Upper lobe of right lung (tissue), 1 donor: ENCODE data around the gene MEP1B. TPM values are rescaled to one million over a fixed set of nuclear protein-coding genes. Genes with fewer than 3 reads are reported as not detected.

Experiments used
- ATAC-seq: fragments of 200-7000 bp; cut with Tn5 transposase; one replicate; pipeline ENCODE4 v1.9.1; 2020; ENCODE audit warnings: mild to moderate bottlenecking, moderate library complexity
- DNase-seq: peaks from one replicate; pipeline ENCODE4 v3.0.0-alpha.2; 2020
- H3K27ac ChIP-seq: fragments of 200-600 bp; one replicate; pipeline ENCODE4 v1.8.0; 2022
- H3K27me3 ChIP-seq: fragments of 200-600 bp; one replicate; pipeline ENCODE4 v1.8.0; 2022; ENCODE audit warnings: mild to moderate bottlenecking
- H3K36me3 ChIP-seq: fragments of 200-600 bp; one replicate; pipeline ENCODE4 v1.8.0; 2022
- H3K4me1 ChIP-seq: fragments of 200-600 bp; one replicate; pipeline ENCODE4 v1.8.0; 2022
- H3K4me3 ChIP-seq: fragments of 200-600 bp; one replicate; pipeline ENCODE4 v1.8.0; 2022; ENCODE audit warnings: mild to moderate bottlenecking
- H3K9me3 ChIP-seq: fragments of 200-600 bp; one replicate; pipeline ENCODE4 v1.8.0; 2022
- intact Hi-C: fragments of 100-400 bp; cut with DNase I; formaldehyde crosslinking; loops from one replicate; pipeline ENCODE4 v1.11.0; 2022
- long read RNA-seq: library from polyadenylated mRNA; unstranded; transcript quantifications from one replicate; pipeline ENCODE4 v2.0.0, GENCODE V29; 2021
- total RNA-seq: library from RNA; stranded (reverse); fragmentation: NEBNext Ultra II Directional; extraction: Animal tissue kit (Norgen Biotek cat#: 25700); gene quantifications from one replicate; pipeline ENCODE4 v1.2.1, GENCODE V29; 2021
- TF ChIP-seq, protein P1 (sequence below): fragments of 200-600 bp; IDR thresholded peaks from one replicate; pipeline ENCODE4 v1.8.0; 2022; ENCODE audit warnings: antibody characterized with exemption
- donor health status: DM: no; HTN: yes; CAD: no; lungs with severe emphysema.

MEP1B gene
- not detected for total RNA-seq
- long read RNA-seq, result 0 reads

DNA sequence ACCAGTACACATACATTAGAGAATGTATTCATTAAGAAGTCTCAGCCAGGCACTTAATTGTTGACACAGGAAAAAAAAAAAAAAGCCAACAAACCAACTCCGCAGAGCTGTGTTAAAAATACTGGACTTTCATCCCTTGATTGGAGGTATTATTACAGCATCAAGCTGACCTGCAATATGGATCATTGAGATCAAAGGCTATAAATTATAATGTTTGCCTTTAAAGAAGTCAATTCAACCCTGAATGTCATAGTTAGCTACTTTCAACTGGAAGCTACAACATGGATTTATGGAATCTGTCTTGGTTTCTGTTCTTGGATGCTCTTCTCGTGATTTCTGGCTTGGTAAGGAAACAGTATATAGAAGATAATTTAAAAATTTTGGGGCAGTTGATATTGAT is at the start of gene MEP1B:
TSS of gene MEP1B (plus strand) at position 250 of the 400 bp plus-strand sequence. CDS start at position 282, 32 bp downstream.
- no peaks in the 10 kb centered on the region for H3K27me3 ChIP-seq
- H3K27ac ChIP-seq, result no peak within 1 kb of the TSS
- no peaks in the 10 kb centered on the region for H3K4me1 ChIP-seq
- DNase-seq (no peak), ATAC-seq (no peak)
- TF ChIP-seq, protein P1, sequence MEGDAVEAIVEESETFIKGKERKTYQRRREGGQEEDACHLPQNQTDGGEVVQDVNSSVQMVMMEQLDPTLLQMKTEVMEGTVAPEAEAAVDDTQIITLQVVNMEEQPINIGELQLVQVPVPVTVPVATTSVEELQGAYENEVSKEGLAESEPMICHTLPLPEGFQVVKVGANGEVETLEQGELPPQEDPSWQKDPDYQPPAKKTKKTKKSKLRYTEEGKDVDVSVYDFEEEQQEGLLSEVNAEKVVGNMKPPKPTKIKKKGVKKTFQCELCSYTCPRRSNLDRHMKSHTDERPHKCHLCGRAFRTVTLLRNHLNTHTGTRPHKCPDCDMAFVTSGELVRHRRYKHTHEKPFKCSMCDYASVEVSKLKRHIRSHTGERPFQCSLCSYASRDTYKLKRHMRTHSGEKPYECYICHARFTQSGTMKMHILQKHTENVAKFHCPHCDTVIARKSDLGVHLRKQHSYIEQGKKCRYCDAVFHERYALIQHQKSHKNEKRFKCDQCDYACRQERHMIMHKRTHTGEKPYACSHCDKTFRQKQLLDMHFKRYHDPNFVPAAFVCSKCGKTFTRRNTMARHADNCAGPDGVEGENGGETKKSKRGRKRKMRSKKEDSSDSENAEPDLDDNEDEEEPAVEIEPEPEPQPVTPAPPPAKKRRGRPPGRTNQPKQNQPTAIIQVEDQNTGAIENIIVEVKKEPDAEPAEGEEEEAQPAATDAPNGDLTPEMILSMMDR, result no peak
- H3K4me3 ChIP-seq, result no peak within 1 kb of the TSS
- H3K36me3 ChIP-seq, result no peaks in the 10 kb centered on the region
- intact Hi-C loops, result no loop called here
- H3K9me3 ChIP-seq, result no peaks in the 10 kb centered on the region

DNA sequence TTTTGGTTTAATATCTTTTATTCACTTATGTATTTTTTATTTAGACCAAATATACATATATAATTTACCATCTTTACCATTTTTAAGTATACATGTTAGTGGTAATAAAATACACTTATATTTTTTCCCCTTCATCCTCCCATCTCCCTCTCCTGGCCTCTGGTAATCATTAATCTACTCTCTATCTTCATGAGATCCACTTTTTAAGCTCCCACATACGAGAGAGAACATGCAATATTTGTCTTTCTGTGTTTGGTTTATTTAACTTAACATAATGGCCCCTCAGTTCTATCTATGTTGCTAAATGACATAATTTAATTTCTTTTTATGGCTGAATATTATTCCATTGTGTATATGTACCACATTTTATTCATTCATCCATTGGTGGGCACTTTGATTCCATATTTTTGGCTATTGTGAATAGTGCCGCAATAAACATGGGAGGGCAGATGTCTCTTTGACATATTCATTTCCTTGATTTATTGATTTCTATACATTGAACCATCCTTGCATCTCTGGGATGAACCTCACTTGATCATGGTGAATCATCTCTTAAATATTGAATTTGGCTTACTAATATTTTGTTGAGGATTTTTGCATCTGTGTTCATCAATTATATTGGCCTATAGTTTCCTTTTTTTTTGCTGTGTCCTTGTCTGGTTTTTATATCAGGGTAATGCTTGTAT is 41.5 kb upstream of the MEP1B start:
- intact Hi-C loops, result no loop called here
- TF ChIP-seq, protein P1, result no peak
- ATAC-seq (no peak), DNase-seq (no peak)
- no peaks in the 10 kb centered on the region for H3K9me3 ChIP-seq
- no peak overlapping the region for H3K27ac ChIP-seq
- no peaks in the 10 kb centered on the region for H3K36me3 ChIP-seq
- no peaks in the 10 kb centered on the region for H3K27me3 ChIP-seq
- no peaks in the 10 kb centered on the region for H3K4me1 ChIP-seq
- no peak overlapping the region for H3K4me3 ChIP-seq

DNA sequence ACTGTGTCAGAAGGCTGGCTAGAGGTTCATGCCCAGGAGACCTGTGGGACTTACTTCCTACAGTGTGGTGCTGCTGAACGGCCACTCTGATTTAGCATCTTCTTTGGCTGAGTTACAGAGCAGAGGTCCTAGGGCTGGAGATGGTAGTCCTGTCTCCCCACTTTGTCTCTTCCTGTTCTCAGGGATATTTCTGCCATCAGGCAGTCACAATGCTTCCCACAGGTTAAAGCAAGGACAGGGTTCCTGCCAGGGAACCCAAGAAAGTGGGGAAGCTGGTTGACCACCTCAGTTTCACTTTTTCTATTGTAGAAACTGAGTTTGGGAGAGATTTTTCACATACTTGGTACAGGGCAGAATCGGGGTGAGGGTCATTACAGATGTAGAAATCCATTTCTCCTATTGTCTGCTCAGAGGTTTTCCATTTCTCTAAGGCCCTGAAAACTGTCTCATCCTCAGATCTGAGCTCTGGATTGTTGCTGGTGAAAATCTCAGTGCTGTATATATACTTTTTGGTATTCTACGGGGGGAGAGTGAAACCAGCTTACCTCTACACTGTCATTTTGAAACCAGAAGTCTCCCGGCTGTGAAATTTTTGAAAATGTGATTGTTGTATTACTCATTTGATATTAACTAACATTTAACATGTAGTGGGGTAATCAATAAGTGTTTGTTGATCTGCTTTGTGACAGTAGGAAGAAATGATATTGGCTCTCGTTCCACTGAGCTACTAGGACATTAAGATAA is 37.0 kb upstream of the MEP1B start:
- no peaks in the 10 kb centered on the region for H3K9me3 ChIP-seq
- intact Hi-C loops, result no loop called here

DNA sequence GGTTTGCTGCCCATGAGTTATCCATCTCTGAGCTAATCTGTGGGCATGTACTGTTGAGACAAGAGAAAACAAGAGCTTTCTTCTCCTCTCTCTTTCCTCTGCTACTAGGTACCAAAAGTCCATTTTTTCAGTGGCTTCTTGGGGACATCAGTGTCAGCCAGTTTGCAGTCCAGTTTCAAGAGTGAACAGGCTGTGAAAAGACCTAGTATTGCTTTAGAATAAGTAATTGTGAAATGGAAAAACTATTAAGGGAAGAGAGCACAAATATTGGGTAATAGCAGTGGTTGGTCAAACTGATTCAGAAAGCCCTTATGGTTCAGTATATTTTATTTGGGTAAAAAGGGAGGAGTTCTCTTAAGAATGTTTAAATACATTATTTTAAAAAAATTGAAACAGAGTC is 33.0 kb upstream of the MEP1B start:
- Histone ChIP-seq H3K36me3 (no peaks in the 10 kb centered on the region), H3K4me3 (no peak overlapping the region), H3K9me3 (no peaks in the 10 kb centered on the region), H3K4me1 (peaks cover 3% of the 10 kb centered on the region), H3K27me3 (no peaks in the 10 kb centered on the region), H3K27ac (no peak overlapping the region)
- DNase-seq (no peak), ATAC-seq (peak; percentile 41)
- TF ChIP-seq, protein P1, result no peak
- intact Hi-C loops, result loop anchor here (5.0 kb wide), 1 partner anchor 395 kb away; no protein-coding TSS in a partner anchor

More for the DNA sequence above, 37.0 kb upstream of the MEP1B start:
- no peaks in the 10 kb centered on the region for H3K36me3 ChIP-seq
- no peak overlapping the region for H3K4me3 ChIP-seq
- no peaks in the 10 kb centered on the region for H3K27me3 ChIP-seq
- no peak overlapping the region for H3K27ac ChIP-seq
- TF ChIP-seq, protein P1, result no peak
- no peak for DNase-seq
- no peaks in the 10 kb centered on the region for H3K4me1 ChIP-seq
- ATAC-seq, result no peak

DNA sequence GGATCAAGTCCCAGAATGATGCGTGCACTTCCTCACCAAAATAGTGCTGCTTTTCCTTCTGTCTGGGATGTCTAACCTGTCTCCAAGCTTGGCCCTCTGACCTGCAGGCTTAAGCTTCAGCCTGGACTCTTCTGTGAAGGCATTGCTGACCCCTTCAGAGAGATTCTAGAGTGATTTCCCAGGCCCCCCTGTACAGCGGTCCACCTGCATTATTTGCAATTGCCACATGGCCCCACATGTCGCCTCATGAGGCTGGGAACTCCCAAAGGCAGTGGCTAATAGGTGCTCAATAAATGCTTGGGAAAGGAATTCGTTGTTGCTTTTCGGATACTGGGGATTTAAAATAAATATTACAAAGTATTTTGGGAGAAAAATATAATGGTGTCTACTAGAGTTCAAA is 32.3 kb upstream of the MEP1B start:
- Histone ChIP-seq H3K36me3 (no peaks in the 10 kb centered on the region), H3K4me1 (peaks cover 3% of the 10 kb centered on the region), H3K4me3 (no peak overlapping the region), H3K27ac (no peak overlapping the region), H3K9me3 (no peaks in the 10 kb centered on the region), H3K27me3 (no peaks in the 10 kb centered on the region)
- intact Hi-C loops, result loop anchor here (5.0 kb wide), 1 partner anchor 395 kb away; no protein-coding TSS in a partner anchor
- ATAC-seq, result no peak
- DNase-seq, result no peak
- TF ChIP-seq, protein P1, result no peak
